Naive thymus-derived CD8-positive, alpha-beta T cell (primary cell): ENCODE measurements around the gene CARS2. TPM values are rescaled to one million over a fixed set of nuclear protein-coding genes. Genes with fewer than 3 reads are reported as not detected.
"Not testable (repeated sequence)": the region's sequence is repeated elsewhere in the genome, so short reads cannot be mapped to it uniquely, and the experiment has no call there.

ENCODE experiments used
- ATAC-seq, 2 donors: fragments of 150-1000 bp; cut with Tn5 transposase in 1 of 2; sonication (Bioruptor Pico), chemical (Tn5 transposase) in 1 of 2; 1 replicate in 1 of 2; 2 replicates in 1 of 2; pipeline ENCODE4 v1.10.0; 2021; ENCODE audit warnings: mild to moderate bottlenecking in 2 of 2, moderate library complexity in 2 of 2
- POLR2A ChIA-PET: fragments of 350-600 bp; sonication (Branson Sonifier 250); formaldehyde crosslinking; loops from one replicate; lab custom pipeline; 2021; ENCODE audit warnings: antibody characterized with exemption; lab: Charles Lee
- DNase-seq, 10 donors: peaks; one replicate each; pipeline versions ENCODE4 v3.0.0 to v3.0.0-alpha.2; 2020 to 2022
- H3K27ac Mint-ChIP-seq, 10 donors: one replicate each; pipeline ENCODE4 v1.8.0; 2020 to 2022; ENCODE audit warnings: mild to moderate bottlenecking in 10 of 10, mixed read lengths in 10 of 10, moderate library complexity in 4 of 10, inconsistent platforms in 1 of 10
- H3K27me3 Mint-ChIP-seq, 5 donors: one replicate each; pipeline ENCODE4 v1.8.0; 2021 to 2022; ENCODE audit warnings: mixed read lengths in 5 of 5
- H3K36me3 Mint-ChIP-seq, 3 donors: one replicate each; pipeline ENCODE4 v1.8.0; 2020 to 2022; ENCODE audit warnings: mixed read lengths in 3 of 3, mild to moderate bottlenecking in 2 of 3, inconsistent platforms in 1 of 3
- H3K4me1 Mint-ChIP-seq, 4 donors: one replicate each; pipeline ENCODE4 v1.8.0; 2021 to 2022; ENCODE audit warnings: mixed read lengths in 4 of 4
- H3K4me3 Mint-ChIP-seq, 10 donors: one replicate each; pipeline ENCODE4 v1.8.0; 2020 to 2022; ENCODE audit warnings: mild to moderate bottlenecking in 10 of 10, mixed read lengths in 10 of 10, moderate library complexity in 6 of 10, inconsistent platforms in 1 of 10
- H3K9me3 Mint-ChIP-seq, 9 donors: one replicate each; pipeline ENCODE4 v1.8.0; 2020 to 2022; ENCODE audit warnings: mixed read lengths in 9 of 9, mild to moderate bottlenecking in 3 of 9, inconsistent platforms in 1 of 9, moderate library complexity in 1 of 9
- polyA plus RNA-seq, 3 donors: library from polyadenylated mRNA; unstranded; fragments of 300-500 nt; fragmentation: Illumina TruSeq; gene quantifications; one replicate each; pipeline ENCODE4 v1.2.3, GENCODE V29; 2021
- total RNA-seq, 8 experiments: library from RNA in 2 of 8; stranded (reverse) in 2 of 8; gene quantifications; one replicate each; pipeline ENCODE4 v1.2.3 and lab custom pipeline; 2021 to 2026

Gene CARS2
- 100 to 1,000 TPM; 110 to 124 TPM for total RNA-seq
- 10 to 100 TPM; 35.9 to 47.1 (median 44.0) TPM for polyA plus RNA-seq
- total RNA-seq (lab: John Stamatoyannopoulos, UW) = 81.3 to 134 (median 98.3) reads per million in 6 experiments

- DNase-seq (peak; percentile 75 to 95 (median 87)), ATAC-seq (peak; percentile 90 to 91)
- Mint-ChIP-seq H3K27ac (peak within 1 kb of the TSS; percentile 77 to 96 (median 94)), H3K4me3 (peak within 1 kb of the TSS; percentile 84 to 97 (median 93)), H3K36me3 (peaks cover 0 to 22% (median 0%) of the 10 kb centered on the region in 3 donors), H3K27me3 (no peaks in the 10 kb centered on the region), H3K4me1 (peaks cover 18 to 50% (median 40%) of the 10 kb centered on the region in 4 donors), H3K9me3 (no peaks in the 10 kb centered on the region)
- POLR2A ChIA-PET = interaction anchor here (0.8 to 5.5 kb wide), 3 partner anchors 10 to 209 kb away, joined by 3 to 63 read pairs (median 9); partner anchors contain the start of genes ANKRD10, ING1 and NAXD
Measured at GRCh38 chr13:110705826-110706569, at the start of gene CARS2. CARS2 (minus strand) TSS chr13:110706116; CDS start chr13:110706093, 23 bp downstream.

- H3K27ac Mint-ChIP-seq = no peak overlapping the region
- no peak for DNase-seq
- H3K4me1 Mint-ChIP-seq = no peaks in the 10 kb centered on the region
- POLR2A ChIA-PET = no interaction called here
- ATAC-seq = no peak
- peaks cover 0 to 15% (median 10%) of the 10 kb centered on the region in 9 donors for H3K9me3 Mint-ChIP-seq
- peaks cover 0 to 2% (median 0%) of the 10 kb centered on the region in 5 donors for H3K27me3 Mint-ChIP-seq
- H3K36me3 Mint-ChIP-seq = peaks cover 9 to 22% (median 21%) of the 10 kb centered on the region in 3 donors
- H3K4me3 Mint-ChIP-seq = no peak overlapping the region
Measured at GRCh38 chr13:110748271-110748670, 42.4 kb upstream of the CARS2 start.

GRCh38 chr13:110746438-110746837 lies 40.5 kb upstream of the CARS2 start:
- POLR2A ChIA-PET = no interaction called here
- H3K27me3 Mint-ChIP-seq = peaks cover 0 to 2% (median 0%) of the 10 kb centered on the region in 5 donors
- no peak overlapping the region for H3K27ac Mint-ChIP-seq
- ATAC-seq = no peak
- no peak for DNase-seq
- peaks cover 9 to 23% (median 21%) of the 10 kb centered on the region in 3 donors for H3K36me3 Mint-ChIP-seq
- peaks cover 0 to 25% (median 13%) of the 10 kb centered on the region in 9 donors for H3K9me3 Mint-ChIP-seq
- H3K4me3 Mint-ChIP-seq = no peak overlapping the region
- no peaks in the 10 kb centered on the region for H3K4me1 Mint-ChIP-seq

GRCh38 chr13:110743687-110744086 lies 37.8 kb upstream of the CARS2 start:
- no peak overlapping the region for H3K27ac Mint-ChIP-seq
- peaks cover 0 to 2% (median 0%) of the 10 kb centered on the region in 5 donors for H3K27me3 Mint-ChIP-seq
- no peak overlapping the region for H3K4me3 Mint-ChIP-seq
- H3K36me3 Mint-ChIP-seq = peaks cover 4 to 18% (median 15%) of the 10 kb centered on the region in 3 donors
- peaks cover 0 to 21% (median 10%) of the 10 kb centered on the region in 9 donors for H3K9me3 Mint-ChIP-seq
- no peaks in the 10 kb centered on the region for H3K4me1 Mint-ChIP-seq
- POLR2A ChIA-PET = no interaction called here
- DNase-seq = no peak
- no peak for ATAC-seq

- ATAC-seq (no peak), DNase-seq (no peak)
- H3K27ac Mint-ChIP-seq = peak overlapping the region in 1 of 10 donors; percentile 69
- peaks cover 0 to 9% (median 0%) of the 10 kb centered on the region in 9 donors for H3K9me3 Mint-ChIP-seq
- no peaks in the 10 kb centered on the region for H3K27me3 Mint-ChIP-seq
- no peak overlapping the region for H3K4me3 Mint-ChIP-seq
- POLR2A ChIA-PET = no interaction called here
- peaks cover 0 to 14% (median 2%) of the 10 kb centered on the region in 3 donors for H3K36me3 Mint-ChIP-seq
- peaks cover 0 to 3% (median 0%) of the 10 kb centered on the region in 4 donors for H3K4me1 Mint-ChIP-seq
Measured at GRCh38 chr13:110737555-110737954, 31.6 kb upstream of the CARS2 start.

GRCh38 chr13:110734561-110734960 lies 28.6 kb upstream of the CARS2 start:
- Mint-ChIP-seq H3K27me3 (no peaks in the 10 kb centered on the region), H3K36me3 (peaks cover 0 to 10% (median 0%) of the 10 kb centered on the region in 3 donors), H3K4me3 (no peak overlapping the region), H3K9me3 (peaks cover 0 to 8% (median 0%) of the 10 kb centered on the region in 9 donors), H3K4me1 (peaks cover 0 to 3% (median 1%) of the 10 kb centered on the region in 4 donors), H3K27ac (no peak overlapping the region)
- DNase-seq (no peak), ATAC-seq (no peak)
- POLR2A ChIA-PET = interaction anchor here (0.7 kb wide), 1 partner anchor 112 kb away, joined by 3 read pairs; no protein-coding TSS in a partner anchor

GRCh38 chr13:110731072-110731471 lies 25.2 kb upstream of the CARS2 start:
- H3K4me3 Mint-ChIP-seq = no peak overlapping the region
- peaks cover 0 to 2% (median 0%) of the 10 kb centered on the region in 3 donors for H3K36me3 Mint-ChIP-seq
- H3K9me3 Mint-ChIP-seq = no peaks in the 10 kb centered on the region
- ATAC-seq (no peak), DNase-seq (no peak)
- H3K27ac Mint-ChIP-seq = no peak overlapping the region
- POLR2A ChIA-PET = interaction anchor here (1.0 kb wide), 1 partner anchor 15 kb away, joined by 3 read pairs; no protein-coding TSS in a partner anchor
- peaks cover 8 to 23% (median 15%) of the 10 kb centered on the region in 4 donors for H3K4me1 Mint-ChIP-seq
- H3K27me3 Mint-ChIP-seq = no peaks in the 10 kb centered on the region

- H3K27ac Mint-ChIP-seq = peak overlapping the region in 8 of 10 donors; percentile 19 to 86 (median 72)
- H3K27me3 Mint-ChIP-seq = no peaks in the 10 kb centered on the region
- peak in 1 of 2 donors; percentile 53 for ATAC-seq
- DNase-seq = peak in 4 of 10 donors; percentile 12 to 35 (median 22)
- POLR2A ChIA-PET = interaction anchor here (1.0 kb wide), 1 partner anchor 11 kb away, joined by 3 read pairs; no protein-coding TSS in a partner anchor
- H3K4me3 Mint-ChIP-seq = peak overlapping the region in 3 of 10 donors; percentile 1 to 61 (median 42)
- peaks cover 11 to 42% (median 31%) of the 10 kb centered on the region in 4 donors for H3K4me1 Mint-ChIP-seq
- peaks cover 0 to 18% (median 0%) of the 10 kb centered on the region in 3 donors for H3K36me3 Mint-ChIP-seq
- H3K9me3 Mint-ChIP-seq = no peaks in the 10 kb centered on the region
Measured at GRCh38 chr13:110726726-110727125, 20.8 kb upstream of the CARS2 start.

- Mint-ChIP-seq H3K4me1 (peaks cover 11 to 43% (median 31%) of the 10 kb centered on the region in 4 donors), H3K4me3 (peak overlapping the region in 1 of 10 donors; percentile 18), H3K27ac (peak overlapping the region in 5 of 10 donors; percentile 48 to 85 (median 62)), H3K36me3 (peaks cover 0 to 24% (median 0%) of the 10 kb centered on the region in 3 donors)
- H3K9me3 Mint-ChIP-seq, DNase-seq, H3K27me3 Mint-ChIP-seq, ATAC-seq: not testable (repeated sequence)
- POLR2A ChIA-PET = interaction anchor here (1.0 kb wide), 1 partner anchor 11 kb away, joined by 3 read pairs; no protein-coding TSS in a partner anchor
Measured at GRCh38 chr13:110726153-110726552, 20.2 kb upstream of the CARS2 start.

- ATAC-seq = no peak
- DNase-seq = no peak
- no peak overlapping the region for H3K4me3 Mint-ChIP-seq
- H3K4me1 Mint-ChIP-seq = peaks cover 16 to 55% (median 42%) of the 10 kb centered on the region in 4 donors
- peak overlapping the region in 6 of 10 donors; percentile 25 to 80 (median 53) for H3K27ac Mint-ChIP-seq
- H3K9me3 Mint-ChIP-seq = no peaks in the 10 kb centered on the region
- H3K36me3 Mint-ChIP-seq = peaks cover 0 to 34% (median 7%) of the 10 kb centered on the region in 3 donors
- POLR2A ChIA-PET = no interaction called here
- H3K27me3 Mint-ChIP-seq = no peaks in the 10 kb centered on the region
Measured at GRCh38 chr13:110723598-110723997, 17.7 kb upstream of the CARS2 start.

GRCh38 chr13:110722971-110723370 lies 17.1 kb upstream of the CARS2 start:
- Mint-ChIP-seq H3K36me3 (peaks cover 0 to 34% (median 7%) of the 10 kb centered on the region in 3 donors), H3K9me3 (no peaks in the 10 kb centered on the region), H3K27me3 (no peaks in the 10 kb centered on the region), H3K4me3 (no peak overlapping the region), H3K4me1 (peaks cover 16 to 55% (median 43%) of the 10 kb centered on the region in 4 donors), H3K27ac (peak overlapping the region in 3 of 10 donors; percentile 19 to 51 (median 29))
- DNase-seq (no peak), ATAC-seq (no peak)
- POLR2A ChIA-PET = no interaction called here

GRCh38 chr13:110719036-110719710 lies 13.3 kb upstream of the CARS2 start:
- peaks cover 0 to 2% (median 0%) of the 10 kb centered on the region in 9 donors for H3K9me3 Mint-ChIP-seq
- POLR2A ChIA-PET = interaction anchor here (3.9 kb wide), 1 partner anchor 195 kb away, joined by 14 read pairs; the partner anchor contains the start of gene ANKRD10
- no peak for DNase-seq
- H3K27me3 Mint-ChIP-seq = peaks cover 0 to 4% (median 0%) of the 10 kb centered on the region in 5 donors
- peaks cover 15 to 49% (median 42%) of the 10 kb centered on the region in 4 donors for H3K4me1 Mint-ChIP-seq
- H3K36me3 Mint-ChIP-seq = peaks cover 0 to 36% (median 7%) of the 10 kb centered on the region in 3 donors
- peak overlapping the region in 3 of 10 donors; percentile 12 to 80 (median 43) for H3K27ac Mint-ChIP-seq
- no peak for ATAC-seq
- no peak overlapping the region for H3K4me3 Mint-ChIP-seq
